ENCODE measurements around the gene GCLC.
A peak's percentile ranks its signal among the peaks of the same experiment; 100 is the strongest.
"Not testable (repeated sequence)": the region's sequence is repeated elsewhere in the genome, so short reads cannot be mapped to it uniquely, and the experiment has no call there.

Gene GCLC

DNA sequence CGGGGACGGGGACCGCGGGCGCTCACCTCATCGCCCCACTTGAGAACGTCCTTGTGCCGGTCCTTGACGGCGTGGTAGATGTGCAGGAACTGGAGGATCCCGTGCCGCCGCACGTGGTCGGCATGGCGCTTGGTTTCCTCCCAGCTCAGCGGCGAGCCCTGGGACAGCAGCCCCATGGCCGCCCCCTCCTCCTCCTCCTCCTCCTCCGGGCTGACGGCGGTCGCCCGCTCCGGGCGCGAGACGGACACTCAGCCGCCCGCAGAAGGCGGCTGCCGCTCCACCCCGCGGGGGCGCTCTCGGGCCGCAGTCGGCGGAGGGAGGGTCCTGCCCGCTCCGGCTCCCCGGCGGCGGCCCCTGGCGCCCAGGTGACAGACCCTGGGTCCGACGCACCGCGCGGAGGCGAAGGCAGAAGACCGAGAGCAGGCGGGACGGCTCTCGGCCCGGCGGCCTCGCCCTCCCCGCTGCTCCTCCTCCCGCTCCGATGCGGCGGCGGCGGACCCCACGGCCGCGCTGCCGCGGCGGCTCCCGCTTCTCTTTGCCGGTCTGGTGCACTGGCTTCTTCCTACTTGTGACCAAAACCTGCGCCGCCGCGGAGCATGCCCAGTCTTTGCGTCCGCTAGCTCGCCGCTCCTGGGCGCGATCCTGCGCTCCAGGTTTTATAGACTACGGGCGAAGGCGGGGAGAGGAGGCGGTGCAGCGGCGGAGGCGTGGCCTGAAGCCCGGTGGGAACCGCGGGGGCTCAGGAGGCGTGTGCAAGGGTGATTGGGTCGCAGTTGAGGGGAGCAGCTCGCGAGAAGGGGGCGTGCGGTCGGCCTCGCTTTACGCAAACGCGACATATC, at the start of gene GCLC:
Gene GCLC, minus strand, starts transcription at position 632 of the 839 bp plus-strand sequence. Its CDS starts 456 bp downstream, at position 176.
- DNase-seq: peak; percentile 87

DNA sequence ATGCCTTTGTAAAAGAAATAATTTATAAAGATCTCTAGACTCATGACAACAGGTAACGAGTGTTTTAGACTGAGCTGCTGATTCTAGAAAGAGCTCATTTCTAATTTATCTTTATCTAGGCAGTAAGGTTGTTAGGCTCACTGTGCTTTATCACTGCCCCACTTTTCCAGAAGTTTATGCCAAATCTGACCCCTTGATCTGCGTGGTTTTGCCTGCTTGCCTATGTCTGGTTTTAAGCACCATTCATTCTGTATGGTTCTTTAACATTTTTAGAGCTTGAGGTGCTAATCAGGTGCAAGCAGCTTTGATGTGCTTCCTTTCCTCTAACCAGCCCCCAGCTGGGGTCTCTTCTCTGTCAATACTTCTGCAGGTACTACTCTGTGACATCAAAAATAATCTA, 49.7 kb upstream of the GCLC start:
- DNase-seq: no peak

DNA sequence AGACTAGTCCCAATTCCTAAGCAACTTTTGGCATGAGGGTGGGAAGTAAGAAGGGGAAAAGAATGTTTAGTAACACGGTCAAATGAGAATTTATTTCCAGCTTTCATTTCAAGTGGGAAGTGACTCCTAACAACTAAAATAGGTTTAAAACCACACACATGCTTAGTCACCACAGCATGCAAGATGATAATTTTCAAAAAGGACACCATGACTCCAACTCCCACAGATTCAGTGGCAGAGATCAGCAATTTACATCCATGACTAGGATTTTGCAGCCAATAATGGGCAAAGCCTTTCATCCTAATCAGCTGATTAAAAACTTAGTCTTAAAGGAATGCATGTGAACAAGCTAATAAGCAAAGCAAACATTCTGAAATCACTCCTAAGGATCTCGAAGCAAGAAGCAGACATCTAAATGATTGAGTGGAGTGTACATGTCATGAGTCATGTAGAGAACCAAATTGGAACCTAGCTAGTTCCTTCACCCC, 48.1 kb upstream of the GCLC start:
- no peak for DNase-seq

DNA sequence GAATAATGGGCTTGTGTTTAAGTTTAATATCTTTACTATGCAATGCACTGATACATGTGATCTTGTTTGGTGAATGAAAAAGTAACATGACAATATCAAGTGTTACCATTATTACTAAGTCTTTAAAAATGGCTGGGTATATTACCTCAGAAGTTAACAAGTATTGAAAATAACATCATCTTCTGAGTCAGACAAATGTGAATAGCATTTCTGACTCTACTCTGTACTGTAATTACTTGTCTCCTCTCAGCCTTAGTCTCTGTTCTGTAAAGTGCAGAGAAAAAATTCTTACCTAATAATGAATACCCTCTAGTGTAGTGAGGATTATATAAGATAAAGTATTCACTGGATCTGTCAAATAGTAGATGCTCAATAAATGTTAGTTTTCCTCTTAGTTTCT, 47.0 kb upstream of the GCLC start:
- DNase-seq: no peak

DNA sequence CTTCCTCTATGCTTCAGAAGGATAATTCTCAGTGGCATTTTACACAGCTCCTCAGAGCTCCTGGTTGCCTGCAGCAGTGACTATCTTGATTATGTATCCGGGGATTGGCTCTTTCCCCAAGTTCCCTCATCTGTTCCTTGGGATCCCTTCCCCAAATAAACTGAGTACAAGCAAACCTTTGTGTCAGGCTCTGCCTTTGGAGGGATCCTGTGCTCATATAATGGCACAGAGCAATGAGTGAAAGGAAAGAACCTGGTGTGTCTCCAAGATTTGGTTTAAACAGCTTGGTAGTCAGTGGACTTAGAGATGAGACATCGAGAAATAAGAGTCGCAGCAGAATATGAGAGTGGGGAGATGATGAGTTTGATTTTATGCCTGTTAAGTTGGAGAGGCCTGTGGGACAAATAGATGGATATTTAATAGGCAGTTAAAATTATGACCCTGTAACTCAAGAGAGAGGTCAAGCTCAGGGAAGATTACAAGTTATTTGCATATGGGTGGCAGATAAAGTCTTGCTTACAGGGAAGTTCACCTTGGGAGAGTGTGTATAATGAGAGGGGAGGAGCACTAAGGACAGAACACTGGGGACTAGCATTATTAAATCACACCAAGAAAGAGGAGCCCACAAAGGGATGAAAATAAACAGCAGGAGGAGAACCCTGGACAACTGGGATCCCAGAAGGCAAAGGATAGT, 44.1 kb upstream of the GCLC start:
- DNase-seq: no peak

DNA sequence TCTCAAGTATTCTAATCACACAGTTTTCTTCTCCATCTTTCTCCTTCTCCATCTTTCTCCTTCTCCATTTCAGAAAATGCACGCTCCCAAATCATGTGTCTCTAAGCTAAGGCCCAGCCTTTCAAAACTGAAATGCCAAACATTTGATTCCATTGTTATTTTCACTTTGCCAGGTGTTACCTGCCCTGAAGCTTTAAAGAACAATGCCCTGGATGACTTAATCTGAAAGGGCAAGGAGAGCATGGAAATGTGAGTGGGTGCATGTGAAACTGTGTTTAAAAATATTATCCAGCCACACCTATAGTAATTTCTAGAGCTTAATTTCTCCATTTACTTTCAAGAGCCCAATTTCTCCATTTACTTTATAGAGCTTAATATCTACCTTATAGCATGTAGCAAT, 42.4 kb upstream of the GCLC start:
- DNase-seq: no peak

DNA sequence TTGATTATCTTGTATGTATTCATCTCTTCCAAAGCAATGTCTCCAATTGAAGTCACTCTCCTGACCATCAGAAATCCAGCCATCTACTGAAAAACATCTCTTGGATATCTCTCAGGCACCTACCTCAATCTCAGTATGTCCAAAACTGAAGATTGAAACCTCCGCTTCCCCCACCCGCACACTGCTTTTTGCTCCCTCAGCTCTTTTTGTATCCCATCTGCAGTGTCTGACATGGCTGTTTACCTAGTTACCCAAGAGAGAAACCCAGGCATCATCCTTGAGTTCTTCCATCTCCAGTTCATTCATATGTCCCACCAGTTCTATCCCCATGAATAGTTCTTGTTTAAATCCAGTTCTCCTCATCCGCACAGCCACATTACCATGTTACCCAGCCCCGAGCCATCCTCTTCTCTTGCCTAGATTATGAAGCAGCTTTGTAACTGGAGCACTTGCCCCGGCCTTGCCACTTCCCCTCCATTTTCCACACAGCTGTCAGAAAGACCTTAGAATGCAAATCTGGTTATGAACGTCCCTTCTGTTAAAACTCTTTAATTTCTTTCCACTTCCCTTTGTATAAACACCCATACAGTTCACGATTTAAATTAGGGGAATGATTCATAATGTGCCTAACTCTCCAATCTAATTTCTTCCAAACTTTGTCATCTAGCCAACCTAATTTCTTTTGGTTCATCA, 40.5 kb upstream of the GCLC start:
- no peak for DNase-seq

DNA sequence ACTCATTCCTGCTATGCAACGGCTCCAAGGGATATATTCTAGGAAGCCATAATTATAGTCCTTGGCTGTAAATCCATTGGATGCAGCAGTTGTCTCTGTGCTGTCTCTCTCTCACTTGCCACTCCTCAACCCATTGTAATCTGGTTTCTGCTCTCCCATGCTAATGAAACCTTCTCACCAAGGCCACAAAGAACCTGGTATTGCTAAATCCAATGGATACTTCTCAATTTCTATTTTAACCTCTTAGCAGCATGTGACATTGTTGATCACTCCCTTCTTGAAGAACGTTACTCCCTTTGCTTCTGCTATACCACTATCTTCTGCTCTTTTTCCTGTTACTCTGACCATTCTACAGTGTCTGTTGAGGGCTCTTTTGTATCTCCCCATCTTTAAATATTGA, 39.8 kb upstream of the GCLC start:
- DNase-seq: no peak

DNA sequence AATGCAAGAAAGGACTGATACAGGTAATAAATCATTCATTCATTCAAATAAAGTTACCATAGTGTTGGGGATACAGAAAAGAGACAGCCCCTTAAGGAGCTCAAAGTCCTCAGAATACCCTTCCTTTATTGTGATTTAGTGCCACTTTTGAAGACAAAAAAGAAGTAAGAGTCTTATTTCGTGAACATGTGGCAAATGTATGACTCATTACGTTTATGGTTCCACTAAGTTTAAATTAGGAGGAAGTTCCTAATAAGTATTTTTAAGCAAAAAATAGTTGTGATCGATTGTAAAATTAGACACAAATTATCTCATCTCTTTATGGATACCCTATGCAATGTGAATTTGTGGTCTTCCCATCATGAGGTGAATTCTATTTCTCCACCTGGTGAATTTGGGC, 38.5 kb upstream of the GCLC start:
- no peak for DNase-seq

DNA sequence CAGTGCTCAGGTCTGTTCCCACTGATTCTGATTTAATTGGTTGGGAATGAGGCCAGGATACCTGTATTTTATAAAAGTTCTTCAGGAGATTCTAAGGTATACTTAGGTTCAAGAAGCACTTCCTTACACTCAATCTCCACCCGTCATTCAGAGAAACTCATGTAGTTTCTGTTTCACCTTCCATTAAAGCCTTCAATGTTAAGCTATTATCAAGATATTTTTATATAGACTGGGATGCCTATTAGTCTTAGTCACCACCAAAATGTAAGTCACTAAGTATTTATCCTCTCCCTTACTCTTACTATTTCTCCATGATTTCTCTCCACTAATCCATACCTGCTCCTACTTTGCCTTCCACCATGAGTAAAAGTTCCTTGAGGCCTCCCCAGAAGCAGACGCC, 38.1 kb upstream of the GCLC start:
- DNase-seq: no peak

DNA sequence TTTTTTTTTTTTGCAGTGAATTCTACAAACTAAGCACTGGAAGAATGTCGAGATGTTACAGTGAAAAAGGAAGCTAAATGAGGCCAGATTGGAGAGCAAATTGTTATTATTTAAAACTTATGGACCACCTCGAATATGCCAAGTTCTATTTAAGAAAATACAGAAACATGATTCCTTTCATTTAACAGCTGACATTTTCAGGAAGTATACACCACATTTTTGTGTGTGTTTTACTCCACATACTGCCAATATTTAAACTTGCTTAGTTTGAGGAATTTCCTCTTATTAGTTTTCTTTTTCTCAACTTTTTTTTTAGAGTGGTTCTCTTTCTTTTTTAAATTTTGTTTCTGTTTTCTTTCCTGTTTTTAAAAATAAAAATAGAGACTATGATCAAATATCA, 37.0 kb upstream of the GCLC start:
- no peak for DNase-seq

DNA sequence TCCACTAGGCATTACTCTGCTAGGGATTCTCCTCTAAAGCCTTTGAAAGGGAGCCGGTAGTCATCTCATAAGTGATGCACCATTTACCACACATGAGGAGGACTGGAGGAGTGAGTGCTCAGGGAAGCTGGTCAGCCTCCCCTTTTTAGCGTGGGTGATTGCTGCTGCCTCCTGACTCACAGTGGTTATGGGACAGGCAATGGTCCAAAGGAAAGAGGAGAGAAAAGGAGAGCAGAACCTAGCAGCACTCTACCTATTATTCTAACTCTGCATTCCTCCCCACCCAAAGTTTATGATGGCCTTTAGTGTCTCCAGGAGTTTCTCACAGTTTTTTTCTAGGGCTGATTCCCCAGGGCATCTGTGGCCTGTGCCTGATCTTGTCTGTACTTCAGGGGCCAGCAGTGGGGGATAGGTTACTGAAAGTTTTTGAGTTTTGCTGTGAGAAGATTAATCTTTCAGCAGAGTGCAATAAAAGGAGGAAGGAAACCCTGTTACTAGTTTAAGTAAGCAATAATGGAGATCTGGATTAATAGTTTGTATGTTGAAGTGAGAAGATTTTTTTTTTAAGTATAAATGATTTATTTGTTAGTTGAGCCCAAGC, 36.4 kb upstream of the GCLC start:
- DNase-seq: no peak

DNA sequence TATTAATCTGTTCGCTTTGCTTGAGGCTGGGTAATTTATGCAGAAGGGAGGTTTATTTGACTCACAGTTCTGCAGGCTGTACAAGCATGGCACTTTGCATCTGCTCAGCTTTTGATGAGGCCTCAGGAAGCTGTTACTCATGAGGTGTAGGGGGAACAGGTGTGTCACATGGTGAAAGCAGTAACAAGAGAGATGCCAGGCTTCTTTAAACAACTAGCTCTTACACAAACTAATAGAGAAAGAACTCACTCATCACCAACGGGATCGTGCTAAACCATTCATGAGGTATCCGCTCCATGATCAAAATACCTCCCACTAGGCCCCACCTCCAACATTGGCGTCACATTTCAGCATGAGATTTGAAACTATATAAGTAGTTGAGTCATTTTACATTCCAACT, 34.4 kb upstream of the GCLC start:
- no peak for DNase-seq

DNA sequence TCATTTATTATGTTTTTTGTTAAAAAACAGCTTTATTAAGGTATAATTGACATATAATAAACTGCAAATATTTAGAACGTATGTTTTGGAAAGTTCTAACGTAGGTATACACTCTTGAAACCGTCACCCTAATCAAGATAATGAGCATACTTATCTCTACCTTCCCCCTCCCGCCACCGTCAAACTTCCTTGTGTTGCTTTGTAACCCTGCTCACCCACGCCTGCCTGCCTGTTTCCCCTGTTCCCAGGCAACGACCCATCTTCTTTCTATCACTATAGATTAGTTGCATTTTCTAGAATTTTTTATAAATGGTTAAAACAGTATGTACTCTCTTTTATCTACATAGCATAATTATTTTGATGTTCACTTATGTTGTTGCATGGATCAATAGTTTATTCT, 33.5 kb upstream of the GCLC start:
- no peak for DNase-seq

DNA sequence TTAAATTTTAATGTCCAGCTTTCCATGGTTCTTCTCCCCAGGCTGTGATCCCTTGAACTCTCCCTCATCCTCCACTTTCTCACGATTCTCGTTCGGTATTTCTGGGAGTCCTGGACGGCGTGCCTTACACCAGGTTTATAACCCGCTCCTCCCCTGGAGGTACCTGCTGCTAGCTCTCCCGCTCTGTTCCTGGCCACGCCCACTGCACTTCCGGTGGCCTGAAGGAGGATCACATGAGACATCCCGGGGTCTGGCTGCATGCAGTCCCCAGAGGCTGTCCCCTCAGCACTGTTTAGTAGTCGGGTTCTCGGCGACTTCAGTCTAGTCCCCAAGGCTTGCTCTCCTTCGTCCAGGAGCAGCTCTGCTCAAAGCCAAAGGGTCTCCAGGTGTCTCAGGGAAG, 28.4 kb upstream of the GCLC start:
- no peak for DNase-seq

DNA sequence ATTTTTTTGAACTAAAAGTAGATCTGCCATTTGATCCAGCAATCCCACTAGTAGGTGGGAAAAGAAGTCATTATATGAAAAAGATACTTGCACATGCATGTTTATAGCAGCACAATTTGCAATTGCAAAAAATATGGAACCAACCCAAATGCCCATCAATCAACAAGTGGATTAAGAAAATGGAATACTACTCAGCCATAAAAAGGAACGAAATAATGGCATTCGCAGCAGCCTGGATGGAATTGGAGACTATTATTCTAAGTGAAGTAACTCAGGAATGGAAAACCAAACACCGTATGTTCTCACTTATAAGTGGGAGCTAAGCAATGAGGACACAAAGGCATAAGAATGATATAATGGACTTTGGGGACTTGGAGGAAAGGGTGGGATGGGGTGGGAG, 27.5 kb upstream of the GCLC start:
- not testable (repeated sequence) for DNase-seq

DNA sequence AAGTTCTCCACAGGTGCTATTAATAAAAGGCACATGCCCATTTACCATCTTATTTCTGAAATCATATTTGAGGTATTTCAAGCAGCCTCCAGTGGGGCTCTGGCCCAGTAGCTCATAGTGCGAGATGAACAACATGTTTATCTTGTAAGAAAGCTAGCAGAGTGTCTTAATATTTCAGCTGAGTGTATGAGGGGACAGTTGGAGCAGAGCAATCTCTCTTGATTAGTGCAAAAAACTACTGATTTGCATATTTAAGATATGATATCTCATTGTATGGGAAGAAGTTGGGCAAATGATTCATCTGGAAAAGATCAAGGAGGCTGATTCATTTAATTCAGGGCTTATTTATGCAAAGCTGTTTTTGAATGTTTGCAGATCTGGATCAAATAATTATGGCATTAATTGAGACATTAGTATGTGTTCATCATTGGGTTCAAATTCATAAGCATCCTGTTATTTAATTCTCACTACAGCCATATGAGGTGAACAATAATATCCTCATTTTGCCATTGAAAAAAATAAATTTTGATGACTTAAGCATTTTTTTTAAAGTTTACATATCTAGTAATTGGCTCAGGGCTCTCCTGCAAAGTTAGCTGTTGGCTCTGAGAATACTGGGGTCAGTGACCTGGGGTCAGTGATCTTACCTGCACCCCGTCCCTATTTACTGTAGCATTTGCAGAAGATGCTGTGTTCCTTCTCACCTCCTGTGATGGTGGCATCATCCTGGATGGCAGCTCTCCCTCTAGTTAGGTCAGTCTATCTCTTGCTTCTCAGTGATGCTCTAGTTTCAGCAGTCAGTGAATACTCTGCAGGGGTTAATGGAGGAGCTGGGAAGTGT, 24.1 kb upstream of the GCLC start:
- DNase-seq: no peak

DNA sequence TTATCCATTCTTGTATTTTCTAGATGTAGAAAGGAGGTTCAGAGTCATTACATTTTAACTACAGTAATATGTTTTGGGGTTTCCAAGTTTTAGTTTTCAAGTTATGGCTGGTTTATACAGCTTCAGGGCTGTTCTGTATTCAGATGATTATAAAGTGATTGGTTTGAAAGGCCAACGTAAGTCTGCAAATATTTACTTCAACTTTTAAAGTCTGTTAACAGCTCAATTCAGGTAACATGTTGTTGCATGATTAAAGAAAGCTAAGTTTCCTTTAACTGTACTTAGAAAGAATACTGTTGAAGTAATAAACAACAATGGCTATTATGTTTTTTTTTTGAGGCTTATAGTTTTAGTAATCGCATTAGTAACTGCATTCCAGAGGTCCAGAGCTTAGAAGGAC, 22.8 kb upstream of the GCLC start:
- no peak for DNase-seq

DNA sequence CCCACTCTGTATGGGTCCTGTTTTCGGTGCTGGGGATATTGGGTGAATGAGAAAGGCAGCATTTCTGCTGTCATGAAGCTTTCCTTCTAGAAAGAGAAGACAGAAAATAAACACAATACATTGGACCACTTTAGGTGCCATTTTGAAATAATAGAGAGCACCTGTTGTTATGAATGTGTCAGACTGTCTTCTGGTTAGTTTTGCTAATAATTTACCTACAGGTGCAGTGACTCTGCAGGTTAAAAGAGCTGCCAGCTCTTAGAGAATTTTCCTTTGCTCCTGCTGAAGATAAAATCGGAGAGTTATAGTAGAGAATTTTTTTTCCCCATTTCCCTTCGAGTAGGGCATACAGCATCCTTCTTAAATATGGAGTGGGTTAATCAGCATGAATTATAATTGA, 21.9 kb upstream of the GCLC start:
- DNase-seq: no peak

DNA sequence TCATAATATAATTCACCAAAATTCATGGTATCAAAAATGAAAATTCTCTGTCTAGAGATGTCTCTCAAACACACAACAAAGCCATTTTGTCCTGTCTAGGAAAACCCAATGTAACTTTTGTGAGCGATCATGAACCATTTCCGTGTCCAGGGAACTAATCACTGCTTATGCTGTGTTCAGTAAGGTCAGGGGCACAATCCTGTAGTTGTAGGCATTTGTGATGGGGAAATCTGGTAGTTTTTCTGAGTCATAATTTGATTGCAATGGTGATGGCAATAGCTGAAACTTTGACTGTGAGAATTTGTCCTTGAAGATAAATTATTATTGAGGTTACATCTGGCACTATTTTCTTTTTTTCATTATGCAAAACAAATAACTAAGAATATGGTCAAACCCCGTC, 21.0 kb upstream of the GCLC start:
- DNase-seq: no peak

DNA sequence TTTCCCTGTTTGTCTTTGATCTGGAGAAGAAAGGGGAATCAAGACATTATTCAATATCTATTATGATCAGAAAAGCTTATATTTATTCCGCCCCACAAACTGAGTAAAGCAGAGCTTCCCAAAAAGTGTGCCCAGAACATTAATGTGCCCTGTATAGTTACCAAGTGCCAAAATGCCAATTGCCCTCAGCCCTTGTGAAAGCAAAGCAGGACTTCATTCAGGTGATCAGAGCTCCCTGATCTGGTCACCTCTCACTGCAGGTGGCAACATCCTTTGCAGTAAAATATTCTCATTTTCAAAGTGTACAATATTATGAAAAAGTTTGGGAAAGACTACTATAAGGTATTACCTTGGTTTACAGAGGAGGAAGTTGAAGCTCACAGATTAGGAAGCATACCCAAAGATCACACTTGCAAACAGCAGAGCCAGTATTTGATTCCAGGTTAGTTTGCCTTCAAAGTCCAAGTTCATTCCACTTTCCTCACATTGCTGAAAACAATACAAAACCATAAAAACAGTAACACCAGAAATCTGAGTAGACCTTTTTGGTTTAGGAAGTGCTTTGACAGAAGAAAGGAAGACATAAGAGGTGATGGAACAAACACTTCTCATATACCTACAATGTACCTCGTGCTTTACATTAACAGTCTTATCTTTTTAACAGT, 19.6 kb upstream of the GCLC start:
- DNase-seq: no peak

All from NK-92 treated with Interleukin-12 subunit alpha and Interleukin-12 subunit beta, amount 100 ng/mL, for 24 hours (cell line).